ENCODE results near the gene THRB. TPM values are rescaled to one million over a fixed set of nuclear protein-coding genes. Genes with fewer than 3 reads are reported as not detected.

Gene THRB
- total and polyA plus RNA-seq, 4 donors: 4.0 to 10.5 (median 6.2) TPM

- H3K27me3 ChIP-seq (ENCODE audit: control insufficient read depth, insufficient read depth, low read length): no peaks in the 10 kb centered on the region
- no peak overlapping the region for H3K27ac ChIP-seq (ENCODE audit: low read depth, low read length)
- no peak overlapping the region for H3K4me3 ChIP-seq (ENCODE audit: low read depth, low read length)
- H3K4me1 ChIP-seq (ENCODE audit: control insufficient read depth, insufficient read depth, low read length): no peaks in the 10 kb centered on the region
- H3K9me3 ChIP-seq (ENCODE audit: control insufficient read depth, insufficient read depth, low read length): no peaks in the 10 kb centered on the region
- DNase-seq (ENCODE audit: low read depth in 4 of 6, low spot score in 6 of 6): no peak
- no peaks in the 10 kb centered on the region for H3K36me3 ChIP-seq (ENCODE audit: control insufficient read depth, insufficient read depth, low read length)
- 100% methylated on average over 2 of the region's 2 CpGs for WGBS (ENCODE audit: insufficient coverage)
Measured at GRCh38 chr3:24182756-24183155, 311.9 kb downstream of the THRB start.

- H3K4me3 ChIP-seq (ENCODE audit: low read depth, low read length): no peak overlapping the region
- WGBS (ENCODE audit: insufficient coverage): 100% methylated on average over 2 of the region's 4 CpGs
- H3K36me3 ChIP-seq (ENCODE audit: control insufficient read depth, insufficient read depth, low read length): no peaks in the 10 kb centered on the region
- H3K9me3 ChIP-seq (ENCODE audit: control insufficient read depth, insufficient read depth, low read length): no peaks in the 10 kb centered on the region
- no peak for DNase-seq (ENCODE audit: low read depth in 4 of 6, low spot score in 6 of 6)
- H3K27ac ChIP-seq (ENCODE audit: low read depth, low read length): no peak overlapping the region
- H3K4me1 ChIP-seq (ENCODE audit: control insufficient read depth, insufficient read depth, low read length): no peaks in the 10 kb centered on the region
- H3K27me3 ChIP-seq (ENCODE audit: control insufficient read depth, insufficient read depth, low read length): no peaks in the 10 kb centered on the region
Measured at GRCh38 chr3:24181256-24181655, 313.4 kb downstream of the THRB start.

- H3K4me1 ChIP-seq (ENCODE audit: control insufficient read depth, insufficient read depth, low read length): no peaks in the 10 kb centered on the region
- no peak for DNase-seq (ENCODE audit: low read depth in 4 of 6, low spot score in 6 of 6)
- no peak overlapping the region for H3K4me3 ChIP-seq (ENCODE audit: low read depth, low read length)
- no CpG with 5 or more reads among the region's 3 CpGs for WGBS (ENCODE audit: insufficient coverage)
- H3K36me3 ChIP-seq (ENCODE audit: control insufficient read depth, insufficient read depth, low read length): no peaks in the 10 kb centered on the region
- no peaks in the 10 kb centered on the region for H3K27me3 ChIP-seq (ENCODE audit: control insufficient read depth, insufficient read depth, low read length)
- H3K9me3 ChIP-seq (ENCODE audit: control insufficient read depth, insufficient read depth, low read length): no peaks in the 10 kb centered on the region
- H3K27ac ChIP-seq (ENCODE audit: low read depth, low read length): no peak overlapping the region
Measured at GRCh38 chr3:24180616-24181015, 314.0 kb downstream of the THRB start.

GRCh38 chr3:24177201-24177600 lies 317.4 kb downstream of the THRB start:
- Histone ChIP-seq H3K27me3 (ENCODE audit: control insufficient read depth, insufficient read depth, low read length) (no peaks in the 10 kb centered on the region), H3K9me3 (ENCODE audit: control insufficient read depth, insufficient read depth, low read length) (no peaks in the 10 kb centered on the region), H3K36me3 (ENCODE audit: control insufficient read depth, insufficient read depth, low read length) (no peaks in the 10 kb centered on the region), H3K27ac (ENCODE audit: low read depth, low read length) (no peak overlapping the region), H3K4me1 (ENCODE audit: control insufficient read depth, insufficient read depth, low read length) (no peaks in the 10 kb centered on the region), H3K4me3 (ENCODE audit: low read depth, low read length) (no peak overlapping the region)
- DNase-seq (ENCODE audit: low read depth in 4 of 6, low spot score in 6 of 6): no peak
- WGBS (ENCODE audit: insufficient coverage): 96% methylated on average over 3 of the region's 5 CpGs

- no peaks in the 10 kb centered on the region for H3K36me3 ChIP-seq (ENCODE audit: control insufficient read depth, insufficient read depth, low read length)
- no peaks in the 10 kb centered on the region for H3K4me1 ChIP-seq (ENCODE audit: control insufficient read depth, insufficient read depth, low read length)
- no peaks in the 10 kb centered on the region for H3K27me3 ChIP-seq (ENCODE audit: control insufficient read depth, insufficient read depth, low read length)
- no CpG with 5 or more reads among the region's 2 CpGs for WGBS (ENCODE audit: insufficient coverage)
- no peak overlapping the region for H3K4me3 ChIP-seq (ENCODE audit: low read depth, low read length)
- no peak for DNase-seq (ENCODE audit: low read depth in 4 of 6, low spot score in 6 of 6)
- H3K9me3 ChIP-seq (ENCODE audit: control insufficient read depth, insufficient read depth, low read length): no peaks in the 10 kb centered on the region
- H3K27ac ChIP-seq (ENCODE audit: low read depth, low read length): no peak overlapping the region
Measured at GRCh38 chr3:24174614-24175013, 320.0 kb downstream of the THRB start.

GRCh38 chr3:24168977-24169376 lies 325.7 kb downstream of the THRB start:
- Histone ChIP-seq H3K4me1 (ENCODE audit: control insufficient read depth, insufficient read depth, low read length) (no peaks in the 10 kb centered on the region), H3K9me3 (ENCODE audit: control insufficient read depth, insufficient read depth, low read length) (no peaks in the 10 kb centered on the region), H3K27ac (ENCODE audit: low read depth, low read length) (no peak overlapping the region), H3K4me3 (ENCODE audit: low read depth, low read length) (no peak overlapping the region), H3K36me3 (ENCODE audit: control insufficient read depth, insufficient read depth, low read length) (no peaks in the 10 kb centered on the region), H3K27me3 (ENCODE audit: control insufficient read depth, insufficient read depth, low read length) (no peaks in the 10 kb centered on the region)
- no peak for DNase-seq (ENCODE audit: low read depth in 4 of 6, low spot score in 6 of 6)
- WGBS (ENCODE audit: insufficient coverage): no CpG with 5 or more reads among the region's 3 CpGs

GRCh38 chr3:24167429-24167828 lies 327.2 kb downstream of the THRB start:
- 90% methylated on average over 2 of the region's 3 CpGs for WGBS (ENCODE audit: insufficient coverage)
- H3K4me1 ChIP-seq (ENCODE audit: control insufficient read depth, insufficient read depth, low read length): no peaks in the 10 kb centered on the region
- no peak overlapping the region for H3K4me3 ChIP-seq (ENCODE audit: low read depth, low read length)
- H3K27ac ChIP-seq (ENCODE audit: low read depth, low read length): no peak overlapping the region
- DNase-seq (ENCODE audit: low read depth in 4 of 6, low spot score in 6 of 6): peak in 1 of 6 donors; percentile 22
- no peaks in the 10 kb centered on the region for H3K27me3 ChIP-seq (ENCODE audit: control insufficient read depth, insufficient read depth, low read length)
- no peaks in the 10 kb centered on the region for H3K36me3 ChIP-seq (ENCODE audit: control insufficient read depth, insufficient read depth, low read length)
- no peaks in the 10 kb centered on the region for H3K9me3 ChIP-seq (ENCODE audit: control insufficient read depth, insufficient read depth, low read length)

GRCh38 chr3:24166515-24166914 lies 328.1 kb downstream of the THRB start:
- H3K4me1 ChIP-seq (ENCODE audit: control insufficient read depth, insufficient read depth, low read length): no peaks in the 10 kb centered on the region
- 80% methylated on average over 2 of the region's 5 CpGs for WGBS (ENCODE audit: insufficient coverage)
- no peak overlapping the region for H3K27ac ChIP-seq (ENCODE audit: low read depth, low read length)
- DNase-seq (ENCODE audit: low read depth in 4 of 6, low spot score in 6 of 6): no peak
- no peak overlapping the region for H3K4me3 ChIP-seq (ENCODE audit: low read depth, low read length)
- H3K9me3 ChIP-seq (ENCODE audit: control insufficient read depth, insufficient read depth, low read length): no peaks in the 10 kb centered on the region
- H3K27me3 ChIP-seq (ENCODE audit: control insufficient read depth, insufficient read depth, low read length): no peaks in the 10 kb centered on the region
- H3K36me3 ChIP-seq (ENCODE audit: control insufficient read depth, insufficient read depth, low read length): no peaks in the 10 kb centered on the region

GRCh38 chr3:24165603-24165982 lies 329.1 kb downstream of the THRB start:
- no CpG with 5 or more reads among the region's 2 CpGs for whole genome bisulfite sequencing (ENCODE audit: insufficient coverage)

GRCh38 chr3:24164967-24165602 lies 329.6 kb downstream of the THRB start:
- no peaks in the 10 kb centered on the region for H3K4me1 ChIP-seq (ENCODE audit: control insufficient read depth, insufficient read depth, low read length)

More at GRCh38 chr3:24165603-24165982, 329.1 kb downstream of the THRB start:
- Histone ChIP-seq H3K4me3 (ENCODE audit: low read depth, low read length) (no peak overlapping the region), H3K36me3 (ENCODE audit: control insufficient read depth, insufficient read depth, low read length) (no peaks in the 10 kb centered on the region), H3K4me1 (ENCODE audit: control insufficient read depth, insufficient read depth, low read length) (no peaks in the 10 kb centered on the region), H3K27me3 (ENCODE audit: control insufficient read depth, insufficient read depth, low read length) (no peaks in the 10 kb centered on the region), H3K9me3 (ENCODE audit: control insufficient read depth, insufficient read depth, low read length) (no peaks in the 10 kb centered on the region), H3K27ac (ENCODE audit: low read depth, low read length) (no peak overlapping the region)
- no peak for DNase-seq (ENCODE audit: low read depth in 4 of 6, low spot score in 6 of 6)

More at GRCh38 chr3:24164967-24165602, 329.6 kb downstream of the THRB start:
- Histone ChIP-seq H3K9me3 (ENCODE audit: control insufficient read depth, insufficient read depth, low read length) (no peaks in the 10 kb centered on the region), H3K4me3 (ENCODE audit: low read depth, low read length) (no peak overlapping the region), H3K27me3 (ENCODE audit: control insufficient read depth, insufficient read depth, low read length) (no peaks in the 10 kb centered on the region), H3K27ac (ENCODE audit: low read depth, low read length) (no peak overlapping the region), H3K36me3 (ENCODE audit: control insufficient read depth, insufficient read depth, low read length) (no peaks in the 10 kb centered on the region)
- peak in 1 of 6 donors; percentile 8 for DNase-seq (ENCODE audit: low read depth in 4 of 6, low spot score in 6 of 6)
- 95% methylated on average over 13 of the region's 14 CpGs for WGBS (ENCODE audit: insufficient coverage)

All from spinal cord (tissue), 10 donors.